Thymus (tissue), 11 donors: ENCODE results near the gene HIVEP3. TPM values are rescaled to one million over a fixed set of nuclear protein-coding genes. Genes with fewer than 3 reads are reported as not detected.

Experiments used
- DNase-seq, 9 donors: peaks; one replicate each; pipeline ENCODE4 v3.0.0-alpha.2; 2013; ENCODE audit warnings: low spot score in 9 of 9, low read depth in 6 of 9, missing footprints in 1 of 9
- H3K27ac ChIP-seq, 2 donors: one replicate each; pipeline ENCODE4 v1.5.1; 2013; ENCODE audit warnings: control low read depth in 1 of 2, low read depth in 1 of 2, low read length in 1 of 2, mild to moderate bottlenecking in 1 of 2, moderate library complexity in 1 of 2
- H3K27me3 ChIP-seq, 2 donors: one replicate each; pipeline ENCODE4 v1.5.1; 2013; ENCODE audit warnings: low read length in 1 of 2; ENCODE audit not compliant: control insufficient read depth in 2 of 2, insufficient read depth in 1 of 2
- H3K36me3 ChIP-seq, 2 donors: one replicate each; pipeline ENCODE4 v1.5.1; 2013; ENCODE audit warnings: low read length in 1 of 2, mild to moderate bottlenecking in 1 of 2, moderate library complexity in 1 of 2; ENCODE audit not compliant: control insufficient read depth in 2 of 2, insufficient read depth in 2 of 2
- H3K4me1 ChIP-seq, 2 donors: one replicate each; pipeline ENCODE4 v1.5.1; 2013; ENCODE audit warnings: low read length in 2 of 2; ENCODE audit not compliant: control insufficient read depth in 2 of 2, insufficient read depth in 2 of 2
- H3K4me3 ChIP-seq, 2 donors: one replicate each; pipeline ENCODE4 v1.5.1; 2013; ENCODE audit warnings: low read length in 2 of 2, control low read depth in 1 of 2, mild to moderate bottlenecking in 1 of 2
- H3K9me3 ChIP-seq, 2 donors: one replicate each; pipeline ENCODE4 v1.5.1; 2013; ENCODE audit warnings: low read length in 1 of 2, mild to moderate bottlenecking in 1 of 2; ENCODE audit not compliant: control insufficient read depth in 2 of 2, insufficient read depth in 1 of 2
- WGBS: extraction: QIAGEN DNeasy Blood & Tissue Kit; methylation state at CpG from one replicate; pipeline ENCODE4 v1.1.7; 2013; 5-methylcytosine and 5-hydroxymethylcytosine counted together
- polyA plus RNA-seq: library from polyadenylated mRNA; stranded (reverse); fragments of 200-250 nt; gene quantifications from one replicate; pipeline ENCODE4 v1.2.3, GENCODE V29; 2013
- total RNA-seq: library from RNA; stranded (reverse); fragments of 120-200 nt; gene quantifications from one replicate; pipeline ENCODE4 v1.2.4, GENCODE V29; 2013
- donor health status: healthy.

HIVEP3 gene
- total and polyA plus RNA-seq, 2 donors: 6.7 to 12.1 TPM

DNA sequence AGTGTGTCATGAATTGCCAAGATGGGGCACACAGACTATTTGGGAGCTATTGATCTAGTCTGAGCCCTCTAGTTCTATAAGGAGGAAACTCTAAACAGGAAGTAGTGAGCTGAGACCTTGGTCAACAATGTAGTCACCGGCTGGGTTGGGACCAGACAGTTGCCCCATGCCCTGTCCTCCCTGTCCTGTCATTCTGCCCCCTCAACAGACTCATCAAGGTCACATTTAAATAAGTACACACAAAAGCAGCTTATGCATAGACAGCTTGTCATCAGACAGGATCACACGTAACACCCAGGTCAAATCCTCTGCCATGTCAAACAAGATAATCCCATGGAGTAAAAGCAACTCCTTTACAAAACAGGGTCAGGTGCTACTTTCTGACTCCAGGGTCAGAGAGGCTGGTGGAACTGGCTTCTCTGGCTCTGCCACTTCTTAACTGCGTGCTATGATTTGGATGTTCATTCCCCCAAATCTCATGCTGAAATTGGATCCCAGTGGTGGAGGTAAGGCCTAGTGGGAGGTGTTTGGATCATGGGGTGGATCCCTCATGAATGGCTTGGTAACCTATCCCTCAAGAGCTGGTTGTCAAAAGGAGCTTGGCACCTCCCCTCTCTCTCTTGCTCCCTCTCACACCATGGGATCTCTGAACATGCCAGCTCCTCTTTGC, 128.9 kb downstream of the HIVEP3 start:
- no peaks in the 10 kb centered on the region for H3K9me3 ChIP-seq
- 94% methylated on average over 3 of the region's 3 CpGs for WGBS
- H3K36me3 ChIP-seq: no peaks in the 10 kb centered on the region
- no peaks in the 10 kb centered on the region for H3K27me3 ChIP-seq
- peaks cover 16 to 35% of the 10 kb centered on the region in 2 donors for H3K4me1 ChIP-seq
- no peak for DNase-seq
- no peak overlapping the region for H3K4me3 ChIP-seq
- no peak overlapping the region for H3K27ac ChIP-seq

DNA sequence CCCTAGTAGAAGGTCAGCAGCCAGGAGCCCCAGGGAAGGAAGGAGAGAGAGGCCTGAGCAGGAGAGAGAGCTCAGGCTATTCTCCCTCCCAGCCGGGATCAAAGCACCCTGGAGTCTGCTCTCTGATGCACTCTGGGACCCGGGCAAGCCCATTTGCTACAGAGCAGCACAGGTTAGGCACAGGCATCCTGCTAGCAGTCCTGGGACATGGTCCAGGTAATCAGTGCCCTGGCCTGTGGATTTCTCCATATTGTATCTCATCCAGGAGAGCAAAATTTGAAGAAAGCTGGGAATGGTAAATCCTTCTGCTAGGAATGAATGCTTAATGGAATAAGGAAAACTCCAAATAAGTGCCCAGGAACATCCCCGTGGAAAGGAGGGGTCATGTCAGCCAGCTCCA, 130.3 kb downstream of the HIVEP3 start:
- Histone ChIP-seq H3K36me3 (no peaks in the 10 kb centered on the region), H3K4me1 (peaks cover 16 to 36% of the 10 kb centered on the region in 2 donors), H3K27me3 (no peaks in the 10 kb centered on the region), H3K4me3 (no peak overlapping the region), H3K27ac (no peak overlapping the region), H3K9me3 (no peaks in the 10 kb centered on the region)
- no peak for DNase-seq
- WGBS: 94% methylated on average over 3 of the region's 3 CpGs

DNA sequence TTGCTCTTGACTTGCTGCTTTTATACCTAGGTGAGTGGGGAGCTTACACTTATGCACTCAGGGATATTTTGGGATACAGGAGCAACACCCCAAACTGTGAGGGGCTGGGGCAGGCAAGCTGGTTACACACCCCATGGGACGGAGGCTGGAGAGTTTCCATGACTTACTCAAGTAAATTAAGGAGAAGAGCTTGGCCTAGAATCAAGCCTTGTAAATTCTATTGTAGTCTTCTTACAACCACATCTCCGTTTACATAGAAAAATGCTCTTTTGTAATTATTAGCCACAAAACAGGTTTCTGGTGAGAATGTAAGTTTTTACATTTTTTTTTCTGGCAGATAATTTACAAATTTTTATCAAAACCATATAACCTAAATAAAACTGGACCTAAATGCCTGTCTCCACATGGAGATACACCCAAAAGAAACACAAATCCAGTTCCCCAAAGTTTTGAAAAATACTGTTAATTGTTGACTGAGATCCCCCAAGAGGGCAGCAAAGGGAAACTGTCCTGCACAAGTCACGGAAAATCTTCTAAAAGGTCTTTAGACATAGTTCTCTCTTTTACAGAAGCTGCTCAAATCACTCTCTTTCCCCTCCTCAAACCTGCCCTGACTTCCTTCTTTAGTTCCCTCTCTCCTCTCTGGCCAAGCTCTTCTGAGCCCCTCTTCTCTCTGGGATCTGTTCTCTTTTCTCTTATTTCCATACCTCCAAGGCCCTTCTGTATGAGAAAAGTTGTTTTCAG, 134.0 kb downstream of the HIVEP3 start:
- WGBS: 96% methylated on average over 3 of the region's 3 CpGs
- Histone ChIP-seq H3K4me1 (peaks cover 2 to 8% of the 10 kb centered on the region in 2 donors), H3K27me3 (no peaks in the 10 kb centered on the region), H3K4me3 (no peak overlapping the region), H3K27ac (no peak overlapping the region), H3K36me3 (no peaks in the 10 kb centered on the region), H3K9me3 (no peaks in the 10 kb centered on the region)
- no peak for DNase-seq

DNA sequence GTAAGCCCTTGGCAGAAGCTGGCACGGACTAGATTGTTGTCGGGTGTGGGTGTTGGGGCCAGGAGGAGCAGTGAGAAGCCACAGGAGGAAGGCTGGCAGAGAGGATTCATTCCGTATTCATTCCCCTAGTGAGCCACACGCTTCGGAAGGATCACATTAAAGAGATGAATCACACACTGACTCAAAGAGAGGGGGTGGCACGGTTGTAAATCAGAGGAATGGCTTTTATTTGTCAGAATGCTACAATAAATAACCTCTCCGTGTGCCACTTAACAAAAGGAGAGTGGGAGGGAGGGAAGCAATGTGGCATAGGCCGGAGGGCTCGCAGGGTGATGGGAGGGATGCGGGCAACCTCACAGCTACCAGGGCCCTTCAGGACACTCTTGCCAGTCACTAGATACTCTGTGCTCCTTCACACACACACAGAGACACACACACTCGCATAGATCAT, 135.5 kb downstream of the HIVEP3 start:
- Histone ChIP-seq H3K36me3 (no peaks in the 10 kb centered on the region), H3K4me1 (peaks cover 2 to 15% of the 10 kb centered on the region in 2 donors), H3K27me3 (no peaks in the 10 kb centered on the region), H3K9me3 (no peaks in the 10 kb centered on the region), H3K4me3 (no peak overlapping the region), H3K27ac (no peak overlapping the region)
- no peak for DNase-seq
- WGBS: 89% methylated on average over 11 of the region's 11 CpGs

DNA sequence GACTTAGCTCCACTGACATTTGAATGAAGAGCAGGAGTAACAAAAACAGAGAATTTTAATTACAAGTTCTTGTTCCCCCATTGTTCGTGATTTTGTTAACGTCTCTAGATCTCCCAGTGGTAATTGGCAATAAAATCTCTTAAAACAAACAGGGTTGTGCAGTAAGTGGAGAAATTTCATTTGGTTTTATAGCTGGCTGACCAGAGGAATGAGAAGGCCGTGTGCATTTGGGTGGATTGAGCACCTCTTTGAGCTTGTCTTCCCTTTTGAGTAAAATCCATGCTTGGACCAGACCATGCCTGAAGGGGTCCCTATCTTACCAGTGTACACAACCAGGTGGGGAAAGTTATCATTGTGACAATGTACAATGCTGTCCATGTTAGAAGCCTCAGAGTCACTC, 137.8 kb downstream of the HIVEP3 start:
- no peaks in the 10 kb centered on the region for H3K9me3 ChIP-seq
- WGBS: 98% methylated on average over 3 of the region's 3 CpGs
- no peak overlapping the region for H3K4me3 ChIP-seq
- H3K27me3 ChIP-seq: no peaks in the 10 kb centered on the region
- DNase-seq: no peak
- H3K4me1 ChIP-seq: peaks cover 0 to 15% of the 10 kb centered on the region in 2 donors
- H3K27ac ChIP-seq: no peak overlapping the region
- H3K36me3 ChIP-seq: no peaks in the 10 kb centered on the region

DNA sequence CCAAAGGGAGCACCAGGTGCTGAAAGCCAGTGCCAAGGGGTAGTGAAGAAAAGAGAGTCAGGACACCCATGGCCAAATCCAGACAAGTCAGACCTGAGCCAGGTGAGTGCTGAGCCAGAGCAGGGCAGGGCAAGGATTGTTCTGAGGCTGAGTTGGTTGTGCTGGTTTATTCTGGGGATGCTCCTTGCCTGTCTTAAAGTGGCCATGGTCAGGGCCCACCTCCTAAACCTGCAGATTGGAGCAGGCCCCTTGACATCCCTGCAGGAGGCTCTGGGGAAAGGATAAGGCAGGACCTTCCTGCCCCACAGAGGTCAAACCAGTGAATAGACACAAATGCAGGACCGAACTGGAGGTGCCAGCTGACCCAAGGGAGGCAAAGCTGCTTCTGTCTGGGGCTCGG, 138.4 kb downstream of the HIVEP3 start:
- Histone ChIP-seq H3K27me3 (no peaks in the 10 kb centered on the region), H3K36me3 (no peaks in the 10 kb centered on the region), H3K4me3 (no peak overlapping the region), H3K9me3 (no peaks in the 10 kb centered on the region), H3K27ac (no peak overlapping the region), H3K4me1 (peaks cover 0 to 15% of the 10 kb centered on the region in 2 donors)
- DNase-seq: no peak
- WGBS: 96% methylated on average over 2 of the region's 2 CpGs

DNA sequence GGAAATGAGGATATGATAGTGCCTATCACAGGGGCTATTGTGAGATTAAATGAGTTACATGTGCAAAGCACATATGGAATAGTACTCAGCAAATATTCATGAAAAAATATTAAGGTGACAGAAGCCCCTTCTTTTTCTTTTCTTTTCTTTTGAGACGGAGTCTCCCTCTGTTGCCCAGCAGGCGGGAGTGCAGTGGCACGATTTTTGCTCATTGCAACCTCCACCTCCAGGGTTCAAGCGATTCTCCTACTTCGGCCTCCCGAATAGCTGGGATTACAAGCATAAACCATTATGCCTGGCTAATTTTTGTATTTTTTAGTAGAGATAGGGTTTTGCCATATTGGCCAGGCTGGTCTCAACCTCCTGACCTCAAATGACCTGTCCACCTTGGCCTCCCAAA, 139.4 kb downstream of the HIVEP3 start:
- 97% methylated on average over 6 of the region's 6 CpGs for WGBS
- no peak overlapping the region for H3K27ac ChIP-seq
- no peaks in the 10 kb centered on the region for H3K27me3 ChIP-seq
- no peaks in the 10 kb centered on the region for H3K36me3 ChIP-seq
- no peaks in the 10 kb centered on the region for H3K9me3 ChIP-seq
- DNase-seq: no peak
- H3K4me1 ChIP-seq: peaks cover 0 to 10% of the 10 kb centered on the region in 2 donors
- no peak overlapping the region for H3K4me3 ChIP-seq

DNA sequence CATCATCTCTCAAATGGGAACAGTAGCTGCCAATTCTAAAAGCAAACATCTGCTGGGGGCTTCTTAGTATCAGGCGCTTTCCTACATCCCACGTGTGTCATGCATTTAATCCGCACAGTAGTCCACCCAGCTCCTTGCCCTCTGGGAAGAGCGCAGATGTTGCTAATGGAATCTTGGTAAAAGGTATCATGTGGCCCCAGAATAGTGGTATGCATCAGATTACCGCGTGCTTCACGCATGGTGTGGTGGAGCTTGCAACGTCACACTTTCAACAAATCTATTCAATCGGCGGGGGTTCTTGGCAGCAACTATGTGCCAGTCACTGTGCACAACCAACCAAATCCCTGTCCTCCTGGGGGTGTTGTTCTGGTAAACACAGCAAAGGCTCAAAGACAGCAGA, 141.0 kb downstream of the HIVEP3 start:
- H3K27ac ChIP-seq: no peak overlapping the region
- WGBS: 97% methylated on average over 10 of the region's 10 CpGs

DNA sequence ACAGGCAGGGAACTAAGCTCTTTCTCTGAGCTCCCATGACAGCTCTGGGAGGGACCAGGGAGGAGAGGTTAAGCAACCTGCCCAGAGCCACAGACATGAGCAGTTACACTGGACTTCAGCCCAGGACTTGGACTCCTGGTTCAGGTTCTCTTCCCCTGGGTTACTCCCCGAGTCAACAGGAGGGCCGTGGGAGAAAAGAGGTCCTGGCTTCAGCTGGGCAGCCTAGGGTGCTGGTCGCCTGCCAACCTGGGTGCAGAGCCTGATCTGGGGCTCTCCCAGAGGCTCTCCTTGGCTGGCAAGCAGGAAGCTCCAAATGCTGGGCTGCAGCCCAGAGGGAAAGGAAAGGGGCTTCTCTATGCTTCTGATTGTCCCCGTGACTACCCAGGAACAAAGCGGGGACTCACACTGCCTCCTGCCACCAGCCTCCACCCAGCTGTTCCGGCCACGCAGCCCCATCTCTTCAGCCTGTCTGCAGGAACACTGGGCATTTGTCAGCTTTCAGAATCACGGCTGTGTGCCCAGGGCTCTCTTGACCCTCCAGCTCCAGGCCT, 141.8 kb downstream of the HIVEP3 start:
- peaks cover 0 to 21% of the 10 kb centered on the region in 2 donors for H3K4me1 ChIP-seq
- no peaks in the 10 kb centered on the region for H3K27me3 ChIP-seq
- no peak overlapping the region for H3K27ac ChIP-seq
- H3K4me3 ChIP-seq: no peak overlapping the region
- DNase-seq: no peak
- no peaks in the 10 kb centered on the region for H3K36me3 ChIP-seq
- 99% methylated on average over 8 of the region's 8 CpGs for WGBS
- H3K9me3 ChIP-seq: no peaks in the 10 kb centered on the region

More for the DNA sequence above, 141.0 kb downstream of the HIVEP3 start:
- Histone ChIP-seq H3K9me3 (no peaks in the 10 kb centered on the region), H3K27me3 (no peaks in the 10 kb centered on the region), H3K4me3 (no peak overlapping the region), H3K36me3 (no peaks in the 10 kb centered on the region), H3K4me1 (peaks cover 0 to 16% of the 10 kb centered on the region in 2 donors)
- DNase-seq: no peak
